Testis (tissue), 3 donors: ENCODE results near the gene MOB2. TPM values are rescaled to one million over a fixed set of nuclear protein-coding genes. Genes with fewer than 3 reads are reported as not detected.
"Not testable (repeated sequence)": the region's sequence is repeated elsewhere in the genome, so short reads cannot be mapped to it uniquely, and the experiment has no call there.

Experiments
- DNase-seq: peaks from one replicate; pipeline ENCODE4 v3.0.0-alpha.2; 2019
- H3K27ac ChIP-seq, 2 donors: fragments of 200-600 bp; sonication (generic); one replicate each; pipeline ENCODE4 v1.5.1; 2019
- H3K27me3 ChIP-seq: fragments of 200-600 bp; sonication (generic); one replicate; pipeline ENCODE4 v1.5.1; 2019
- H3K36me3 ChIP-seq: fragments of 200-600 bp; sonication (generic); one replicate; pipeline ENCODE4 v1.5.1; 2017; ENCODE audit warnings: low read depth; ENCODE audit errors: missing control alignments
- H3K4me1 ChIP-seq: fragments of 200-600 bp; sonication (generic); one replicate; pipeline ENCODE4 v1.5.1; 2019
- H3K4me3 ChIP-seq, 2 donors: fragments of 200-600 bp; sonication (generic); one replicate each; pipeline ENCODE4 v1.5.1; 2017 to 2019
- H3K9me3 ChIP-seq: fragments of 200-600 bp; sonication (generic); one replicate; pipeline ENCODE4 v1.5.1; 2017
- CTCF ChIP-seq, 3 experiments: fragments of 450-650 bp in 2 of 3; fragments of 200-600 bp in 1 of 3; sonication (generic) in 1 of 3; IDR thresholded peaks; one replicate each; pipeline ENCODE4 v1.5.1; 2016 to 2019; ENCODE audit warnings: antibody characterized with exemption in 3 of 3, mild to moderate bottlenecking in 2 of 3, moderate library complexity in 1 of 3
- POLR2A ChIP-seq: fragments of 450-650 bp; IDR thresholded peaks from one replicate; pipeline ENCODE4 v1.6.1; 2017; ENCODE audit warnings: antibody characterized with exemption, mild to moderate bottlenecking, moderate library complexity
- WGBS, 2 donors: methylation state at CpG; one replicate each; pipeline ENCODE4 v1.1.5; 2018; 5-methylcytosine and 5-hydroxymethylcytosine counted together
- intact Hi-C: fragments of 100-400 bp; cut with DNase I; formaldehyde crosslinking; loops from one replicate; pipeline ENCODE4 v1.15.1; 2023; ENCODE audit warnings: low total_unique reads
- polyA plus RNA-seq: library from polyadenylated mRNA; stranded (reverse); fragments of 350-450 nt; fragmentation: Illumina TruSeq; extraction: RNeasy Lipid Tissue Mini Kit (QIAGEN cat#74804); gene quantifications from one replicate; pipeline ENCODE4 v1.2.3, GENCODE V29; 2014; ENCODE audit warnings: low read depth, low replicate concordance; ENCODE audit not compliant: insufficient read depth
- total RNA-seq, 2 donors: library from RNA; depleted of rRNA; stranded (reverse); fragments of >200 nt; gene quantifications; one replicate each; pipeline ENCODE4 v1.2.3, GENCODE V29; 2016

MOB2 gene
- total and polyA plus RNA-seq, 3 donors from 2014 or later: 41.5 to 57.7 (median 46.8) TPM

- peaks cover 30% of the 10 kb centered on the region for H3K4me1 ChIP-seq
- intact Hi-C loops: no loop called here
These were observed 25.4 kb upstream of the MOB2 start for GRCh38 chr11:1511937-1512496.

GRCh38 chr11:1510928-1511327, 24.3 kb upstream of the MOB2 start:
- intact Hi-C loops: no loop called here
- no peaks in the 10 kb centered on the region for H3K36me3 ChIP-seq
- H3K27me3 ChIP-seq: no peaks in the 10 kb centered on the region
- no peak overlapping the region for H3K4me3 ChIP-seq
- TF ChIP-seq POLR2A: no peak
- TF ChIP-seq CTCF (IDR thresholded peaks at IDR 0.05): no peak
- no peak for DNase-seq
- no peak overlapping the region for H3K27ac ChIP-seq
- peaks cover 32% of the 10 kb centered on the region for H3K4me1 ChIP-seq
- 87 to 92% methylated on average over 8 to 11 of the region's 11 CpGs for WGBS, 2 donors
- H3K9me3 ChIP-seq: no peaks in the 10 kb centered on the region

More at GRCh38 chr11:1511937-1512496, 25.4 kb upstream of the MOB2 start:
- no peaks in the 10 kb centered on the region for H3K9me3 ChIP-seq
- DNase-seq: no peak
- no peak overlapping the region for H3K27ac ChIP-seq
- TF ChIP-seq POLR2A: no peak
- TF ChIP-seq CTCF (IDR thresholded peaks at IDR 0.05): no peak
- WGBS, 2 donors: 82 to 92% methylated on average over 12 of the region's 12 CpGs
- no peaks in the 10 kb centered on the region for H3K36me3 ChIP-seq
- no peak overlapping the region for H3K4me3 ChIP-seq
- no peaks in the 10 kb centered on the region for H3K27me3 ChIP-seq

GRCh38 chr11:1510351-1510750, 23.8 kb upstream of the MOB2 start:
- intact Hi-C loops: not testable (repeated sequence)
- WGBS, 2 donors: 74 to 86% methylated on average over 4 to 11 of the region's 18 CpGs

GRCh38 chr11:1509626-1510255, 23.2 kb upstream of the MOB2 start:
- intact Hi-C loops: no loop called here
- H3K36me3 ChIP-seq: no peaks in the 10 kb centered on the region
- WGBS, 2 donors: 77 to 78% methylated on average over 8 of the region's 20 CpGs
- no peak for DNase-seq
- H3K27me3 ChIP-seq: no peaks in the 10 kb centered on the region
- H3K4me1 ChIP-seq: peaks cover 22% of the 10 kb centered on the region
- no peak overlapping the region for H3K27ac ChIP-seq
- TF ChIP-seq POLR2A (no peak), CTCF (IDR thresholded peaks at IDR 0.05) (no peak)
- no peak overlapping the region for H3K4me3 ChIP-seq
- no peaks in the 10 kb centered on the region for H3K9me3 ChIP-seq

More at GRCh38 chr11:1510351-1510750, 23.8 kb upstream of the MOB2 start:
- not testable (repeated sequence) for H3K9me3 ChIP-seq, H3K27ac ChIP-seq, H3K4me3 ChIP-seq, H3K27me3 ChIP-seq, DNase-seq, H3K36me3 ChIP-seq
- H3K4me1 ChIP-seq: peaks cover 28% of the 10 kb centered on the region

- WGBS, 2 donors: 83 to 90% methylated on average over 6 to 10 of the region's 10 CpGs
- TF ChIP-seq POLR2A (no peak), CTCF (IDR thresholded peaks at IDR 0.05) (no peak)
- H3K27ac ChIP-seq: no peak overlapping the region
- intact Hi-C loops: no loop called here
- peaks cover 14% of the 10 kb centered on the region for H3K4me1 ChIP-seq
- DNase-seq: no peak
- H3K36me3 ChIP-seq: no peaks in the 10 kb centered on the region
- no peak overlapping the region for H3K4me3 ChIP-seq
- H3K27me3 ChIP-seq: no peaks in the 10 kb centered on the region
- no peaks in the 10 kb centered on the region for H3K9me3 ChIP-seq
These were observed 22.4 kb upstream of the MOB2 start for GRCh38 chr11:1508986-1509385.
